RCC 7860 (cell line): Measurements from ENCODE around the gene NINL.
A peak's percentile ranks its signal among the peaks of the same experiment; 100 is the strongest.

Experiments
- DNase-seq: peaks from one replicate; pipeline ENCODE4 v3.0.0-alpha.2; 2015; ENCODE audit warnings: low spot score
- FAIRE-seq: peaks from 2 replicates; lab custom pipeline; 2012; peaks lifted over from hg19 to GRCh38; lab: Jason Lieb, UNC

The NINL gene

GRCh38 chr20:25447671-25448070 is 137.7 kb downstream of the NINL start:
- DNase-seq (no peak), FAIRE-seq (no peak)

GRCh38 chr20:25444556-25444955 is 140.8 kb downstream of the NINL start:
- FAIRE-seq: no peak

DNA sequence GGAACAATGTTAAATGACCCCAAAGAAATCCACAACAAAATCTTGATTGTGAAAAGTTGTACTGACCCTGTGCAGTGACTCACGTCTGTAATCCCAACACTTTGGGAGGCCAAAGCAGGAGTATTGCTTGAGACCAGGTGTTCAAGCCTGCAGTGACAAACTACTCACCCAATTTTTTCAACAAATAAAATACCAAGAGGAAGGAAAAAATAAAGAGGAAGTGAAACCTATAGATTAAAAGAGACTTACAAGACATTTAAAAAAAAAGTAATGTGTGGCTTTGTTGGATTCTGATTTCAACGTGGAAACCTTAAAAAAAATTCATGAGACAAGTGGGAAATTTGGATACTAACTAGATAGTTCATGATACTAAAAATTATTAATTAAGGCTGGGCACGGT is 146.0 kb downstream of the NINL start:
- no peak for DNase-seq
- no peak for FAIRE-seq

More at GRCh38 chr20:25444556-25444955, 140.8 kb downstream of the NINL start:
- DNase-seq: no peak

GRCh38 chr20:25437153-25437581 is 148.2 kb downstream of the NINL start:
- FAIRE-seq (no peak), DNase-seq (no peak)

GRCh38 chr20:25424536-25424935 is 160.8 kb downstream of the NINL start:
- no peak for FAIRE-seq
- DNase-seq: no peak

DNA sequence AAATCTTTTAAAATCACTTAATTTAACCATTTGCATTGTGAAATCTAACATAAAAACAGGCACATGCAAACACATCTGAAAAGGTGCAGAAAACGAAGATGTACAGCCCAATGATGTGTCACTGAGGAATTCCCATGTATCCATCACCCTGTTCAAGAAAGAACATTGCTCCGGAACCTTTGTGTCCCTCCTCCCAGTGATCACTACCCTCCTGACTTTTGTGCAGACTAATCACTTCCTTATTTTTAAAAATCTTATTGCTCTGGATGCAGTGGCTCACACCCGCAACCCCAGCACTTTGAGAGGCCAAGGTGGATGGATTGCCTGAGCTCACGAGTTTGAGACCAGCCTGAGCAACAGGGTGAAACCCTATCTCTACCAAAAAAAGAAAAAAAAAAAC is 163.3 kb downstream of the NINL start:
- FAIRE-seq (no peak), DNase-seq (no peak)

GRCh38 chr20:25421102-25421501 is 164.2 kb downstream of the NINL start:
- DNase-seq (no peak), FAIRE-seq (no peak)

- no peak for DNase-seq
- no peak for FAIRE-seq
Measured at GRCh38 chr20:25418776-25419175, 166.6 kb downstream of the NINL start.

DNA sequence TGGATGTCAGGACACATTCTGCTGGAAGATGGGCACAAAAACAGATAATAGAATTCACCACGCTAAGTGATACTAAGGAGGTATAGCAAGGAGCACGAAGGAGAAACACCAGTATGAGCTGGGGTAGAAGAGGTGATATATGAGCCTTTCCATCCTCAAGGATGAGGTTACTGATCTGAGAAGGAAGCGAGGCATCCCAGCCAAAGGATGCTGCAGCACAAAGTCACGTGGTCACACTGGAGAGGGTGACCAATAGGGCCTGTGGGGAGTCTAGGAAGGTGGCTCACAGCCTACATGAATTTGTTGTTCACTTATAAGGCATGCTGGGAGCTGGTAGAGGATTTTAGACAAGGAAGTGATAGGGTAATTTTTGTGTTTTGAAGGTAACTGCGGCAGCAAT is 176.4 kb downstream of the NINL start:
- DNase-seq (no peak), FAIRE-seq (no peak)

GRCh38 chr20:25408170-25408547 is 177.2 kb downstream of the NINL start:
- FAIRE-seq: no peak
- no peak for DNase-seq

DNA sequence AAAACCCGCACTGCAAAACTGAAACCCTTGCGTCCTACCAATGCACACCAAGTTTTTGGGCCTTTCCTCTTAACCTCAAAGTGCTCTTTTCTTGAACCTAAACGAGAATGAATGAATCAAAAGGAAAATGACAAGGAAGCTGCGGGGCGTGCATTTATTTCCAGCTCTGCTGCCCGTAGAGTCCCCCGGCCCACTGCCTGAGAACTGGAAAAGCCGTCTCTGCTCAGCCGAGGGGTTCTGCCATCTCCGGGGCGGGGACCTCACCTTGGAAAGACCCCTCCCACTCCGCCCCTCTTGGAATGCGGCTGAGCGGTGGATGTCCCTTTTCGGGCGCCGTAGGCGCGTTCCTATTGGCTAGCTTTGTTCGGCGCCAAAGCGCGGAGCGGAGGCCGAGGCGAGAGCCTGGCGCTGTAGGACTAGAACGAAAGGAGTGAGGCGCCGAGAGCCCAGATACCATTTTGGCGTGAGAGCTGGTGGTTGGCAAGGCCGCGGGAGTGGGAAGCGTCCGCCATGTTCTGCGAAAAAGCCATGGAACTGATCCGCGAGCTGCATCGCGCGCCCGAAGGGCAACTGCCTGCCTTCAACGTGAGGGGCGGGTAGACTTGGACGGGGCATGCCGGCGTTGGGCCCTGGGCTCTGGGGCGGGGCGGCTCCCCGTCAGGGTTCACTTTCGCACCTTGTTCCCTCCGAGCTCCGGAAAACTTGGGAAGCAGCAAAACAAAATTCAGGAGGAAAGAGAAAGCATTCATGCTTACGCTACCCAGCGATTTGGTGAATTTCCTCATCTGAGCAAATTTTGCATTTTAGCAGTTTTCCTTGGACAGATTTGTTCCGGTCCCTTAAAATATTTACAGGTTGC is 177.8 kb downstream of the NINL start, which contains the start of gene GINS1:
Gene GINS1, plus strand, starts transcription at position 363 of the 859 bp plus-strand sequence. Its CDS starts 148 bp downstream, at position 511.
- FAIRE-seq: no peak

More for the DNA sequence above, 177.8 kb downstream of the NINL start, which contains the start of gene GINS1:
- peak; percentile 74 for DNase-seq
